H1 (cell line): ENCODE results near the gene DHX57. TPM values are rescaled to one million over a fixed set of nuclear protein-coding genes. Genes with fewer than 3 reads are reported as not detected.
"Not testable (repeated sequence)": the region's sequence is repeated elsewhere in the genome, so short reads cannot be mapped to it uniquely, and the experiment has no call there.

Experiments used
- CTCF ChIA-PET: fragments of 300-600 bp; sonication (Branson Sonifier 250); formaldehyde crosslinking; loops from one replicate; lab custom pipeline; 2021; ENCODE audit not compliant: partially characterized antibody; lab: Charles Lee
- POLR2A ChIA-PET: fragments of 300-600 bp; sonication (Branson Sonifier 250); formaldehyde crosslinking; loops from one replicate; lab custom pipeline; 2021; ENCODE audit warnings: inconsistent platforms; ENCODE audit not compliant: partially characterized antibody; lab: Charles Lee
- DNase-seq, 2 experiments: peaks; one replicate each; pipeline versions ENCODE4 v3.0.0 to v3.0.0-alpha.2; 2010 to 2022; ENCODE audit warnings: low spot score in 2 of 2, low read depth in 1 of 2, mixed read lengths in 1 of 2
- FAIRE-seq: peaks from 2 replicates; lab custom pipeline; 2011; peaks lifted over from hg19 to GRCh38; lab: Jason Lieb, UNC
- H2AFZ ChIP-seq: 2 replicates; pipeline ENCODE4 v1.8.1; 2012; ENCODE audit warnings: low read length, inconsistent platforms
- H2AK5ac ChIP-seq: 2 replicates; pipeline ENCODE4 v1.6.1; 2013; ENCODE audit warnings: low read depth, low read length
- H2BK120ac ChIP-seq: replicated peaks from 2 replicates; pipeline ENCODE3; 2013; ENCODE audit warnings: low read depth, low read length, inconsistent platforms
- H2BK12ac ChIP-seq: 2 replicates; pipeline ENCODE4 v1.6.1; 2013; ENCODE audit warnings: low read depth, low read length
- H2BK15ac ChIP-seq: 2 replicates; pipeline ENCODE4 v1.6.1; 2013; ENCODE audit warnings: low read length
- H2BK20ac ChIP-seq: 2 replicates; pipeline ENCODE4 v1.6.1; 2013; ENCODE audit warnings: low read length
- H2BK5ac ChIP-seq: 2 replicates; pipeline ENCODE4 v1.6.1; 2013; ENCODE audit warnings: low read depth, low read length
- H3K14ac ChIP-seq: 2 replicates; pipeline ENCODE4 v1.6.1; 2013; ENCODE audit warnings: inconsistent platforms; ENCODE audit not compliant: insufficient read length
- H3K18ac ChIP-seq: 2 replicates; pipeline ENCODE4 v1.6.1; 2013; ENCODE audit warnings: low read length; ENCODE audit errors: extremely low read depth
- H3K23ac ChIP-seq: 2 replicates; pipeline ENCODE4 v1.6.1; 2013; ENCODE audit warnings: inconsistent platforms; ENCODE audit not compliant: insufficient read length
- H3K23me2 ChIP-seq: 2 replicates; pipeline ENCODE4 v1.6.1; 2013; ENCODE audit warnings: low read depth, low read length
- H3K27ac ChIP-seq: 2 replicates; pipeline ENCODE4 v1.6.1; 2011; ENCODE audit warnings: low read depth, low read length, inconsistent platforms
- H3K27me3 ChIP-seq, 4 experiments: replicated peaks in 1 of 4; 1 replicate in 1 of 4; 2 replicates in 3 of 4; pipeline versions ENCODE4 v1.6.1 to v1.8.1; 2011 to 2013; ENCODE audit warnings: low read length in 3 of 4, mild to moderate bottlenecking in 3 of 4, inconsistent platforms in 2 of 4, mixed read lengths in 2 of 4, moderate library complexity in 1 of 4; ENCODE audit not compliant: control insufficient read depth in 3 of 4, insufficient read depth in 3 of 4; ENCODE audit errors: extremely low read depth in 1 of 4
- H3K36me3 ChIP-seq, 4 experiments: 2 replicates each; pipeline versions ENCODE4 v1.6.1 to v1.8.1; 2011 to 2013; ENCODE audit warnings: mild to moderate bottlenecking in 4 of 4, low read length in 3 of 4, moderate library complexity in 2 of 4, control low read depth in 1 of 4, inconsistent platforms in 1 of 4; ENCODE audit not compliant: insufficient read depth in 4 of 4, control insufficient read depth in 2 of 4
- H3K4ac ChIP-seq: replicated peaks from 2 replicates; pipeline ENCODE3; 2013; ENCODE audit warnings: low read length, low read depth, mixed read lengths, inconsistent platforms; ENCODE audit not compliant: insufficient read length
- H3K4me1 ChIP-seq, 4 experiments: replicated peaks in 1 of 4; 1 replicate in 1 of 4; 2 replicates in 3 of 4; pipeline versions ENCODE4 v1.6.1 to v1.8.1; 2011 to 2013; ENCODE audit warnings: low read length in 3 of 4, inconsistent platforms in 2 of 4, mixed read lengths in 1 of 4; ENCODE audit not compliant: insufficient read depth in 4 of 4, control insufficient read depth in 3 of 4
- H3K4me2 ChIP-seq, 2 experiments: 2 replicates each; pipeline versions ENCODE4 v1.6.1 to v1.8.1; 2011 to 2013; ENCODE audit warnings: low read depth in 2 of 2, low read length in 2 of 2, control low read depth in 1 of 2, inconsistent platforms in 1 of 2, mild to moderate bottlenecking in 1 of 2; ENCODE audit not compliant: insufficient read depth in 1 of 2
- H3K4me3 ChIP-seq, 4 experiments: fragments of 200-600, 300-600 bp in 1 of 4; sonication (generic), shearing (Covaris generic), sonication (Bioruptor Twin) in 1 of 4; 2 replicates each; pipeline versions ENCODE4 v1.5.1 to v1.8.1; 2011 to 2016; ENCODE audit warnings: low read length in 4 of 4, low read depth in 3 of 4, control low read depth in 2 of 4, inconsistent platforms in 2 of 4, mild to moderate bottlenecking in 2 of 4, mixed read lengths in 1 of 4, moderate library complexity in 1 of 4; ENCODE audit not compliant: insufficient read depth in 2 of 4; ENCODE audit errors: extremely low read depth in 1 of 4
- H3K56ac ChIP-seq: replicated peaks from 2 replicates; pipeline ENCODE3; 2013; ENCODE audit warnings: low read depth, mild to moderate bottlenecking, mixed read lengths, low read length, inconsistent platforms; ENCODE audit not compliant: insufficient read length
- H3K79me1 ChIP-seq: 2 replicates; pipeline ENCODE4 v1.6.1; 2013; ENCODE audit warnings: low read depth, low read length, control low read depth
- H3K79me2 ChIP-seq, 2 experiments: 2 replicates each; pipeline versions ENCODE4 v1.6.1 to v1.8.1; 2012 to 2013; ENCODE audit warnings: low read length in 2 of 2, mild to moderate bottlenecking in 2 of 2, inconsistent platforms in 1 of 2; ENCODE audit not compliant: insufficient read depth in 2 of 2, control insufficient read depth in 1 of 2
- H3K9ac ChIP-seq, 4 experiments: replicated peaks in 1 of 4; 1 replicate in 1 of 4; 2 replicates in 3 of 4; pipeline versions ENCODE4 v1.6.1 to v1.8.1; 2011 to 2013; ENCODE audit warnings: low read depth in 3 of 4, low read length in 3 of 4, control low read depth in 2 of 4, mild to moderate bottlenecking in 2 of 4, moderate library complexity in 2 of 4, inconsistent platforms in 1 of 4; ENCODE audit errors: extremely low read depth in 1 of 4
- H3K9me3 ChIP-seq, 2 experiments: 2 replicates each; pipeline versions ENCODE4 v1.6.1 to v1.8.1; 2012 to 2013; ENCODE audit warnings: mild to moderate bottlenecking in 2 of 2, moderate library complexity in 2 of 2, control low read depth in 1 of 2, inconsistent platforms in 1 of 2, low read depth in 1 of 2, low read length in 1 of 2, mixed read lengths in 1 of 2; ENCODE audit not compliant: insufficient read depth in 2 of 2
- H4K20me1 ChIP-seq, 2 experiments: replicated peaks in 1 of 2; 2 replicates each; pipeline versions ENCODE3 to v1.8.1; 2011 to 2013; ENCODE audit warnings: inconsistent platforms in 2 of 2, low read length in 2 of 2, mild to moderate bottlenecking in 1 of 2; ENCODE audit not compliant: insufficient read depth in 2 of 2, control insufficient read depth in 1 of 2
- H4K5ac ChIP-seq: 2 replicates; pipeline ENCODE4 v1.6.1; 2013; ENCODE audit warnings: low read length, low read depth, mixed read lengths, inconsistent platforms; ENCODE audit not compliant: insufficient read length
- H4K8ac ChIP-seq: 2 replicates; pipeline ENCODE4 v1.8.0; 2013; ENCODE audit warnings: mild to moderate bottlenecking, moderate library complexity, low read length, inconsistent platforms; ENCODE audit not compliant: insufficient read depth; ENCODE audit errors: extremely low read depth
- H4K91ac ChIP-seq: replicated peaks from 2 replicates; pipeline ENCODE3; 2013; ENCODE audit warnings: low read length, mixed read lengths, inconsistent platforms; ENCODE audit not compliant: insufficient read length
- BACH1 ChIP-seq: IDR thresholded peaks from 2 replicates; pipeline ENCODE4 v1.6.1; 2012; ENCODE audit warnings: low read length, improper control_type of control experiment
- MAFK ChIP-seq: IDR thresholded peaks from 2 replicates; pipeline ENCODE4 v1.6.1; 2012; ENCODE audit warnings: low read depth, mild to moderate bottlenecking, improper control_type of control experiment, low read length
- WGBS, 2 experiments: shearing (Covaris generic) in 1 of 2; methylation state at CpG; one replicate each; pipeline versions ENCODE4 v1.1.6 to v1.1.7; 2013 to 2015; ENCODE audit warnings: low lambda C conversion rate in 2 of 2, mixed read lengths in 2 of 2, inconsistent platforms in 1 of 2, low coverage in 1 of 2, missing lambda C conversion rate in 1 of 2; ENCODE audit not compliant: insufficient replicate concordance in 2 of 2, insufficient coverage in 1 of 2, insufficient read length in 1 of 2; ENCODE audit errors: extremely low coverage in 1 of 2, missing lambda C conversion rate in 1 of 2; 5-methylcytosine and 5-hydroxymethylcytosine counted together
- polyA plus RNA-seq, 7 experiments: library from polyadenylated mRNA; depleted of rRNA in 3 of 7; stranded (reverse) in 5 of 7; unstranded in 2 of 7; fragments of >200 nt in 5 of 7; fragments of 200-250 nt in 2 of 7; gene quantifications; 1 replicate in 5 of 7; 2 replicates in 1 of 7; 4 replicates in 1 of 7; pipeline versions ENCODE4 v1.2.1 to v1.2.3, GENCODE V29; 2011 to 2013; ENCODE audit warnings: missing spikeins in 2 of 7, mixed read lengths in 2 of 7
- total RNA-seq: library from RNA; stranded (reverse); fragmentation: NEBNext Ultra II Directional; extraction: Animal tissue kit (Norgen Biotek cat#: 25700); gene quantifications from 2 replicates; pipeline ENCODE4 v1.2.1, GENCODE V29; 2021

The DHX57 gene
- total and polyA plus RNA-seq, 2 of the 8 experiments (the other 6 are each of a cell fraction or from before 2014, with no cell fraction given), result 10.7 to 32.9 TPM

DNA sequence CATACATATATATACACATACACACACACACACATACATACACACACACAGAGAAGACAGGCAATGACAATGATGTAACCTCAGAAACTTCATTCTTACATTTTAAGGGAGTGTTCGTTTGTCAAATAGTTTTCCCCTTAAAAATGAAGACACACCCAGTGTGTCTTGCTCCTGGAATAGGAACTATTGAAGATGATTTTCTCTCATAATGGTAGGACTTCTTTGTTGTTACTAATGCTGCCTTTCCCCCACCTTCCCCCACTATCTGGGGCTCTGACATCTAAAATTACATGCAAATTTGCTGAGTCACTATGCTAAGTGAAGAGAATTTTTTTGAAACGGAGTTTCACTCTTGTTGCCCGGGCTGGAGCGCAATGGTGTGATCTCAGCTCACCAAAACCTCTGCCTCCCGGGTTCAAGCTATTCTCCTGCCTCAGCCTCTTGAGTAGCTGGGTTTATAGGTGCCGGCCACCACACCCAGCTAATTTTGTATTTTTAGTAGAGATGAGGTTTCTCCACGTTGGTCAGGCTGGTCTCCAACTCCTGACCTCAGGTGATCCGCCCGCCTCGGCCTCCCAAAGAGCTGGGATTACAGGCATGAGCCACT, 48.1 kb downstream of the DHX57 start:
- H4K91ac ChIP-seq, DNase-seq, H3K27ac ChIP-seq, H3K23ac ChIP-seq, H3K9me3 ChIP-seq, H3K23me2 ChIP-seq, H3K4ac ChIP-seq, H3K79me1 ChIP-seq, H2AFZ ChIP-seq, H3K56ac ChIP-seq, H2BK15ac ChIP-seq, H4K8ac ChIP-seq, H3K9ac ChIP-seq, H3K4me1 ChIP-seq, H2BK20ac ChIP-seq, H3K4me3 ChIP-seq, H3K14ac ChIP-seq, H2AK5ac ChIP-seq, H3K18ac ChIP-seq, CTCF ChIA-PET, H4K20me1 ChIP-seq, H2BK12ac ChIP-seq, H2BK5ac ChIP-seq, H3K79me2 ChIP-seq, H3K27me3 ChIP-seq, H2BK120ac ChIP-seq, H3K4me2 ChIP-seq, H4K5ac ChIP-seq, FAIRE-seq: not testable (repeated sequence)
- POLR2A ChIA-PET, result interaction anchor here (0.8 to 2.6 kb wide), 4 partner anchors 76 to 84 kb away, joined by 3 to 14 read pairs (median 6); partner anchors contain the start of gene SRSF7
- H3K36me3 ChIP-seq, result peaks cover 4 to 29% (median 22%) of the 10 kb centered on the region in 4 experiments; a peak in 7 of 8 replicates
- WGBS, 2 experiments, result 80% methylated on average over 10 of the region's 10 CpGs; no CpG with 5 or more reads in 1 of the 2 experiments
- peak; percentile 65; the same call in 1 of the 2 replicates for TF ChIP-seq BACH1
- peak; percentile 54; the same call in 1 of the 2 replicates for TF ChIP-seq MAFK
